Measurements from ENCODE around the gene NTSR2. TPM values are rescaled to one million over a fixed set of nuclear protein-coding genes. Genes with fewer than 3 reads are reported as not detected.

Gene NTSR2
- total and polyA plus RNA-seq, 2 of the 8 experiments (the other 6 are each of a cell fraction or from before 2014, with no cell fraction given) = 0.05 TPM; not detected in 1

DNA sequence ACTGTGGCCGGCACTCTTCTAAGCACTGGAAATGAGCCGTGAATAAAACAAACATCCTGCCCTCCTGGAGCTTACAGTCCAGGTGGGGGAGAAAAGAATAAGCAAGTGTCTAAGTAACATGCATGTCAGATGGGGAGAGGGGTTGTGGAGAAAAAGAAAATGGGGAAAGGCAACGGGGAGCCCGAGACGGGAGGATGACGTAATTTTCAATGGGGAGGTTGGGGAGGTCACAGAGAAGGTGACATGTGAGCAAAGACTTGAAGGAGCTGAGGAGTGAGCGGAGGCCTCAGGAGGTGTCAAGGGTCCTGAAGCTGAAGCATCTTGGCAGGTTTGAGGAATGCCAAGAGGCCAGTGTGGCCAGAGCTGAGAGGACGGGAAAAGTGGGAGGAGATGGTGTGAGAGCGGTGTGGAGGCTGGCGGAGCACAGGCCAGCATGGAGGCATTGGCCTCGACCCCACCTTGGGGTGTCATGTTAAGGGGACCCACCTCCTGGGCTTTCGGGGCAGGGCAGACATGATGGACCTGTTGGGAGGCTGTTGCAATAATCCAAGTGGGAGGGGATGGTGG, 15.0 kb upstream of the NTSR2 start:
- Histone ChIP-seq H3K14ac (ENCODE audit: insufficient read length) (no peak overlapping the region), H2BK12ac (ENCODE audit: low read depth, low read length) (no peak overlapping the region), H3K23me2 (ENCODE audit: low read depth, low read length) (no peaks in the 10 kb centered on the region), H2BK20ac (ENCODE audit: low read length) (no peak overlapping the region), H3K23ac (ENCODE audit: insufficient read length) (no peak overlapping the region), H3K18ac (ENCODE audit: extremely low read depth, low read length) (no peak overlapping the region), H2AK5ac (ENCODE audit: low read depth, low read length) (no peak overlapping the region), H2BK120ac (replicated peaks; ENCODE audit: low read depth, low read length) (no peak overlapping the region), H3K9ac (replicated peaks in 1 of 4; ENCODE audit: extremely low read depth in 1 of 4, low read depth in 3 of 4, low read length in 3 of 4) (no peak overlapping the region), H3K4me1 (replicated peaks in 1 of 4; ENCODE audit: control insufficient read depth in 3 of 4, insufficient read depth in 4 of 4, low read length in 3 of 4) (peaks cover 0 to 3% (median under 1%) of the 10 kb centered on the region in 4 experiments; a peak in 3 of 7 replicates), H3K79me1 (ENCODE audit: low read depth, low read length) (no peaks in the 10 kb centered on the region), H2BK15ac (ENCODE audit: low read length) (no peak overlapping the region), H3K4me2 (ENCODE audit: insufficient read depth in 1 of 2, low read depth in 2 of 2, low read length in 2 of 2) (no peak overlapping the region), H3K56ac (replicated peaks; ENCODE audit: insufficient read length, low read depth, low read length) (no peak overlapping the region), H4K91ac (replicated peaks; ENCODE audit: insufficient read length, low read length) (no peak overlapping the region), H3K27ac (ENCODE audit: low read depth, low read length) (no peak overlapping the region), H2BK5ac (ENCODE audit: low read depth, low read length) (no peak overlapping the region), H4K5ac (ENCODE audit: insufficient read length, low read depth, low read length) (no peak overlapping the region), H3K4ac (replicated peaks; ENCODE audit: insufficient read length, low read depth, low read length) (no peak overlapping the region), H4K8ac (ENCODE audit: extremely low read depth, insufficient read depth, low read length) (no peak overlapping the region), H3K27me3 (replicated peaks in 1 of 4; ENCODE audit: control insufficient read depth in 3 of 4, extremely low read depth in 1 of 4, insufficient read depth in 3 of 4, low read length in 3 of 4) (peaks cover 0 to 2% (median 0%) of the 10 kb centered on the region in 4 experiments; a peak in 1 of 7 replicates), H3K9me3 (ENCODE audit: insufficient read depth in 2 of 2, low read depth in 1 of 2, low read length in 1 of 2) (no peaks in the 10 kb centered on the region), H4K20me1 (replicated peaks in 1 of 2; ENCODE audit: control insufficient read depth in 1 of 2, insufficient read depth in 2 of 2, low read length in 2 of 2) (no peaks in the 10 kb centered on the region), H3K36me3 (ENCODE audit: control insufficient read depth in 2 of 4, insufficient read depth in 4 of 4, low read length in 3 of 4) (no peaks in the 10 kb centered on the region), H3K79me2 (ENCODE audit: control insufficient read depth in 1 of 2, insufficient read depth in 2 of 2, low read length in 2 of 2) (no peaks in the 10 kb centered on the region), H2AFZ (ENCODE audit: low read length) (no peak overlapping the region), H3K4me3 (ENCODE audit: extremely low read depth in 1 of 4, insufficient read depth in 2 of 4, low read depth in 3 of 4, low read length in 4 of 4) (no peak overlapping the region)
- ChIA-PET POLR2A (ENCODE audit: partially characterized antibody) (no interaction called here), CTCF (ENCODE audit: partially characterized antibody) (interaction anchor here (1.2 to 8.1 kb wide), 10 partner anchors 11 to 103 kb away, joined by 3 to 91 read pairs (median 33); partner anchors contain the start of gene NTSR2)
- DNase-seq (ENCODE audit: low read depth in 1 of 2, low spot score in 2 of 2) = no peak
- 91% methylated on average over 12 of the region's 12 CpGs; no CpG with 5 or more reads in 1 of the 2 experiments for WGBS, 2 experiments (ENCODE audit: extremely low coverage in 1 of 2, insufficient coverage in 1 of 2, insufficient read length in 1 of 2, insufficient replicate concordance in 2 of 2, low coverage in 1 of 2, low lambda C conversion rate in 2 of 2, missing lambda C conversion rate in 1 of 2)
- FAIRE-seq = no peak
- TF ChIP-seq EZH2 (IDR thresholded peaks at IDR 0.05; ENCODE audit: low read depth, low read length, severe bottlenecking) (no peak), CEBPB (IDR thresholded peaks at IDR 0.05; ENCODE audit: low read depth, low read length) (no peak), TAF7 (optimal IDR thresholded peaks at IDR 0.05; ENCODE audit: borderline replicate concordance, low read depth, low read length) (no peak), MAFK (IDR thresholded peaks at IDR 0.05; ENCODE audit: low read depth, low read length) (no peak), RAD21 (IDR thresholded peaks at IDR 0.05 in 1 of 2, conservative IDR thresholded peaks at IDR 0.05 in 1 of 2; ENCODE audit: low read depth in 2 of 2, low read length in 2 of 2) (no peak)
- TF ChIP-seq, protein P1, sequence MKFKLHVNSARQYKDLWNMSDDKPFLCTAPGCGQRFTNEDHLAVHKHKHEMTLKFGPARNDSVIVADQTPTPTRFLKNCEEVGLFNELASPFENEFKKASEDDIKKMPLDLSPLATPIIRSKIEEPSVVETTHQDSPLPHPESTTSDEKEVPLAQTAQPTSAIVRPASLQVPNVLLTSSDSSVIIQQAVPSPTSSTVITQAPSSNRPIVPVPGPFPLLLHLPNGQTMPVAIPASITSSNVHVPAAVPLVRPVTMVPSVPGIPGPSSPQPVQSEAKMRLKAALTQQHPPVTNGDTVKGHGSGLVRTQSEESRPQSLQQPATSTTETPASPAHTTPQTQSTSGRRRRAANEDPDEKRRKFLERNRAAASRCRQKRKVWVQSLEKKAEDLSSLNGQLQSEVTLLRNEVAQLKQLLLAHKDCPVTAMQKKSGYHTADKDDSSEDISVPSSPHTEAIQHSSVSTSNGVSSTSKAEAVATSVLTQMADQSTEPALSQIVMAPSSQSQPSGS (IDR thresholded peaks at IDR 0.05; ENCODE audit: low read length) = no peak
